GM19240 (cell line): Measurements from ENCODE around the gene AKTIP.
"Not testable (repeated sequence)": the region's sequence is repeated elsewhere in the genome, so short reads cannot be mapped to it uniquely, and the experiment has no call there.

Experiments
- DNase-seq: peaks from one replicate; pipeline ENCODE4 v3.0.0; 2011; ENCODE audit warnings: low spot score; ENCODE audit not compliant: insufficient read length

AKTIP gene

GRCh38 chr16:53515811-53516210 is 12.8 kb upstream of the AKTIP start:
- no peak for DNase-seq

GRCh38 chr16:53515259-53515658 is 12.2 kb upstream of the AKTIP start:
- no peak for DNase-seq

- not testable (repeated sequence) for DNase-seq
Observed at GRCh38 chr16:53512795-53513194, 9.8 kb upstream of the AKTIP start.

GRCh38 chr16:53511403-53512280 is 8.6 kb upstream of the AKTIP start:
- DNase-seq: no peak

- no peak for DNase-seq
Observed at GRCh38 chr16:53511084-53511402, 8.0 kb upstream of the AKTIP start.

- DNase-seq: no peak
Observed at GRCh38 chr16:53510704-53511070, 7.7 kb upstream of the AKTIP start.

- no peak for DNase-seq
Observed at GRCh38 chr16:53509906-53510703, 7.1 kb upstream of the AKTIP start.

GRCh38 chr16:53507464-53508179 is 4.6 kb upstream of the AKTIP start:
- no peak for DNase-seq

GRCh38 chr16:53506254-53506653 is 3.2 kb upstream of the AKTIP start:
- DNase-seq: no peak

- no peak for DNase-seq
Observed at GRCh38 chr16:53504665-53505064, 1.7 kb upstream of the AKTIP start.

- no peak for DNase-seq
Observed at GRCh38 chr16:53503991-53504663, 1.1 kb upstream of the AKTIP start.

- DNase-seq: peak; percentile 70
Observed at GRCh38 chr16:53503270-53503923, 388 bp upstream of the AKTIP start.

GRCh38 chr16:53501216-53501859 is 1.7 kb downstream of the AKTIP start:
- DNase-seq: no peak

GRCh38 chr16:53498984-53499383 is 4.0 kb downstream of the AKTIP start:
- no peak for DNase-seq

GRCh38 chr16:53495325-53495724 is 7.7 kb downstream of the AKTIP start:
- no peak for DNase-seq

- no peak for DNase-seq
Observed at GRCh38 chr16:53494636-53495035, 8.4 kb downstream of the AKTIP start.

GRCh38 chr16:53492503-53492902 is 10.5 kb downstream of the AKTIP start:
- no peak for DNase-seq

GRCh38 chr16:53489755-53490154 is 13.3 kb downstream of the AKTIP start:
- no peak for DNase-seq

- DNase-seq: no peak
Observed at GRCh38 chr16:53486230-53486629, 16.8 kb downstream of the AKTIP start.

- DNase-seq: no peak
Observed at GRCh38 chr16:53484542-53484941, 18.5 kb downstream of the AKTIP start.
